AG08396 (cell line): ENCODE measurements around the gene HIPK2.

Source experiments
- DNase-seq: peaks from one replicate; pipeline ENCODE4 v3.0.0; 2012; ENCODE audit warnings: low spot score, mixed read lengths

The HIPK2 gene

DNA sequence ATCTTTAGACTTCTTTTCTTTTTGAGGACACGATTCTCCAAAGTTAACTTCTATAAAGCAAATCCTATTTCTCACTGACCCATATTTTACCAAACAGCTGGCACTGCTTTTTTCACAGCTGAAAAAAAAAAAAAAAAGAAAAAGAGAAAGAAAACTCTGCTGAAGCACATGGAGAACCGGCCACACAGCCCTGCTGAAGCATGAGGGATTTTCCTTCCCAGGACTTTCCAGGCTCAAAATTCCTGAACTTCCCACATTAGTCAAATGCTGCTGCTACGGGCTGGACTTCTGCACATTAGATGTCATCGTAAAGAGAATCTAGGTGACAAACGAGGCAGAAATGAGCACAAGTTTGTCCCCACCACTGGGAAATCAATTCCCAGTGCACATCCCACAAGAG, 25.2 kb downstream of the HIPK2 start:
- no peak for DNase-seq

DNA sequence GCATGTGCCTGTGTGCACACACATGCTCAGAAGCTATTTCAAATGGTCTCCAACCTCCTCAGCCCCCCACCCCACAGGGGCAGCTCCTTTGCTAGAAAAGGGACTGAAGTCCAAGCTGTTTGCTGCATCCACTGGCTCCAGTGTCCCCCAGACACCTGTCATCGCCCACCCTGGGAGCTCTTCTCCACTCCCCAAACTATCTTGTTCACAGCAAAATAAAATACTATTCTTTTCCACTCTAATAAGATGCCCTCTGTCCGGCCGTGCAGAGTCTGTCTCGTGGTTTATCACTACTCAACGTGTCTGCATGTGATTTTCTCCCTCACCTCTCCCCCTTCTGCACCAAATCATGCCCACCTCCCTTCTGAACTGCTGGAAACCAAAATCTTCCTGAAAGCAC, 25.6 kb downstream of the HIPK2 start:
- DNase-seq = no peak

DNA sequence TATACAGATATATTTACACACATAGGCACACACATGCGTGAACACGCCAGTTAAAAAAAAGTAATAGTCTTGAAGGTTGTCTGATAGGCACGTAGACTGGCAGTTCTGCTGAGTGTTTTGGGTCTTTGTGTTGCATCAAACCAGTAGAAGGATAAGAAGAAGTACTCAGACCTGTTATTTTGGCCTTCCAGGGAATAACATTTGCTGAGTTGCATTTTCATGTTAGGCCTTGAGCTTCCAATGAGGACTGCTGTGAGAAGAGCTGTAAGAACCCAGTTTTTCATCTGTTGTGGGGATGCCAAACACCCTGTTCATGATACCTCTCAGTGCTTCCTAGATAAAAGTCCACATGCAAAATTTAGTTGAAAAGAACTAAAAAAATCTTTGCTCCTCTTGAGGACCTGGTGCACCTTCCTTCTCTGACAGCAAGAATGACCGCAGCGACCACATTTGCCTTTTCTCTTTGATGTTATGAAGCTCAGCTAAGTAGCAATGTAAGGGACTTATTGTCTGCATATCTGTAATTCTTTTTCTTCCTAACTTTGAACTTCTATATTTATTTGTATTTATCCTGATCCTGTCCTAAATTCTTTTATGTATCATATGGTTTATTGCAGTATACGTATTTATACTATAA, 27.2 kb downstream of the HIPK2 start:
- DNase-seq = no peak

DNA sequence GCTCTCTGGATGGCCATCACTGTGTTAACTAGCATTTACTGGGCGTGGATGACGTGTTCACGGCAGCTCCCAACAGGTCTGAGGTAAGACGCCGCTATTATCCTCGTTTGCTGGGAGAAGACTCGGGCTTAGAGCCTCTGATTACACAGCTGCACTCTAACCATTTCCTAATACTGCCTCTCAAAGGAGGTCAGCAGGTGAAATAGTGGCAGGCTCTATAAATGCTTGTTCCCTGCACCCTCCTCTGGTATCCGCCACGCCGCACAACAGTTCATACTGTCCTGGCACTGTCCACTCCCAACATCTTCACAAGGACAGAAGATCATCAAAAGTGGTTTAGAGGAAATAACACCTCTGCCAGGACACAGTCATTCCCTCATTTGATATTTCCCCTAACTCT, 28.3 kb downstream of the HIPK2 start:
- DNase-seq = no peak

DNA sequence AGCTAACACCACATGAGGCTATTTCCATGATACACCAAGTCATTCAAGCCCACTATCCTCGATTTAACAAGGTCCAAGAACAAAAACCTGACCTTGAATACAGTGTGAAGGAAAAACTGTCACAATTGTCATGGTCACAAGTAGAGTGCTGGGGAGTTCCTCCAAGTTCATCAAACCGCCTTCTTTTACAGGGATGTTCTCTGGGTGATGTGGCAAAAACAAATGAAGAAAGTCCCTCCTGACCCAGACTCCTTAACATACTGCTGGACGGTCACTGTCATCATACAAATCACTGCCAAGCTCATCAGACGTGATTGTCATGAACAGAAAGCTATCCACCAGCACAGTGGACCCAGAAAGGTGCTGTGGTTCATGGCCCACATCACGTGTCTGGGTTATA, 28.9 kb downstream of the HIPK2 start:
- DNase-seq = no peak

DNA sequence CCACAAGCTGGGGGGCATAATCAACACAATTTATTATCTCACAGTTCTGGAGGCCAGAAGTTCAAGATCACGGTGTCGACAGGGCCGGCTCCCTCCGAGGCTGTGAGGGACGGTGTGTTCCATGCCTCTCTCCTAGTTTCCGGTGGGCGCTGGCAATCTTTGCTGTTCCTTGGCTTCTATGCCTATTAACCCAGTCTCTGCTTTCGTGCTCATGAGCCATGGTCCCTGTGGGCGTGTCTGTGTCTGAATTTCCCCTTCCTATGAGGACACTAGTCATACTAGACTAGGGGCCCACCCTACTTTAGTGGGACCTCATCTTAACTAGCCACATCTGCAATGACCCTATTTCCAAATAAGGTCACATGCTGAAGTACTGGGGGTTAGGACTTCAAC, 29.4 kb downstream of the HIPK2 start:
- DNase-seq = no peak

DNA sequence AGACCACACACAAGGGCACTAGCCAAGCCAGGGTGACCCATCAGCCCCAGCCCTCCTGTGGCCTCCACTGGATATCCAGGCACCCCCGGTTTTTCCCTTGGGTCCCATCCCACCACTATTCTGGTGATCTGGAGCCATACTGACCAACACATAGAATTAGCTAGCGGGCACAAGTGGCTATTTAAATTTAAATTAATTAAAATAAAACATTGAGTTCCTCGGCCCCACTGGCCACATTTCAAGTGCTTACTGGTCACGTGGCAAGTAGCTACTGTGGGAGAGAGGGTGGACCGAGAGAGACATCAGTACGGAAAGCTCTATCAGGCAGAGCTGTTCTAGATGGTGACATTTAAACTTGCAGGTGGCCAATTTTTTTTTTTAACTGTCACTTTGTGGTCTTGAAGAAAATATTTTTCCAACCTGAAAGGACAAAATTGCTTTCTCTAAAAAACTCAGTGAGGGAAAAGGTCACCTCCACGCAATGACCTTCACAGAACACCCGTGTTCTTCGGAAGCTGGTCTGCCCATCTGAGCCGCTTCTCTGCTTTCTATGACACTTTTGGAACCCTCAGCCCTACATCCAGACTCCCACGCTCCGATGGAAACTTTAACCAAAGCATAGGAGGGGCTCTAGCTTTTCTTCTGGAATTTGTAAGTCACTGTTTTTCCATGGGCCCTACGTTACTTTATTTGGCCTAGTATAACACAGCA, 30.0 kb downstream of the HIPK2 start:
- no peak for DNase-seq

DNA sequence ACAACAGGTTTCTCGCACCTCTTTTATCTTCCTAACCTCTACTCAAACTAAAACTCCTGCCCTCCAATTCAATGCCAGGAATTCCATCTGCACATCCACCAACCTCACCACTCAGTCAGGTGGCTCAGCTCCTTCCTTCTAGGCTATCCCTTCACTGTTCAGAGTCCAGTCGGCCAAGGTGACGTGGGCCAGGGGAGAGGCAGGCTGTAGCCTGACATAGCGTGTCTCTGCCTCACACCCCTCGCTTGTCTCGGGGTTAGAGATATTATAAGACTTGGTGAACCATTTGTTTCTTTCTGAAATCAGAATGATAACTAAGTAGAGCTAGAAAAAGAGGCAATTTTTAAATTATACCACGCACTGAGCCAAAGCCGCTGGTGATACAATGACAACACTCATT, 31.1 kb downstream of the HIPK2 start:
- DNase-seq = no peak

DNA sequence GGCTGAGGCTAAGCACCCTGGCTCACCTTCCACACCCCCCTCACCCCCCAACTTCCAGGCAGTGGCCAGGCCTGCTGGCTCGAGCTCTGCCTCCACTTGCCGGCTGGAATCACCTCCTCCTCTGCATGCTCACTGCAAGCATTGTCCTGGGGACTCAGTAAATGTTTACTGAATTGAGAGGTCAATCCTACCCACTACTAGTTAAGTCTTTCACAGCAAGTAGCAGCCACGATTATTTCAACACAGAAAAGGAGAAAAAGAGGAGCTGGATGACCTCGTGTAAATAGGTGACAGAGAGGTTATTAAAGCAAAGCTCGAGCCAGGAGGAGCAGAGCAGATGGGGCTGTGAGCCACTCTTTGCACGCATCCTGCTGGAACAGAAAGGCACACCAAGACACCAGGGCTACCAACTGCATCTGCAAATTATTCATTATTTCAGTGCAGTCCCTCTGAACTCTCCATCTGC, 32.1 kb downstream of the HIPK2 start:
- DNase-seq = no peak

DNA sequence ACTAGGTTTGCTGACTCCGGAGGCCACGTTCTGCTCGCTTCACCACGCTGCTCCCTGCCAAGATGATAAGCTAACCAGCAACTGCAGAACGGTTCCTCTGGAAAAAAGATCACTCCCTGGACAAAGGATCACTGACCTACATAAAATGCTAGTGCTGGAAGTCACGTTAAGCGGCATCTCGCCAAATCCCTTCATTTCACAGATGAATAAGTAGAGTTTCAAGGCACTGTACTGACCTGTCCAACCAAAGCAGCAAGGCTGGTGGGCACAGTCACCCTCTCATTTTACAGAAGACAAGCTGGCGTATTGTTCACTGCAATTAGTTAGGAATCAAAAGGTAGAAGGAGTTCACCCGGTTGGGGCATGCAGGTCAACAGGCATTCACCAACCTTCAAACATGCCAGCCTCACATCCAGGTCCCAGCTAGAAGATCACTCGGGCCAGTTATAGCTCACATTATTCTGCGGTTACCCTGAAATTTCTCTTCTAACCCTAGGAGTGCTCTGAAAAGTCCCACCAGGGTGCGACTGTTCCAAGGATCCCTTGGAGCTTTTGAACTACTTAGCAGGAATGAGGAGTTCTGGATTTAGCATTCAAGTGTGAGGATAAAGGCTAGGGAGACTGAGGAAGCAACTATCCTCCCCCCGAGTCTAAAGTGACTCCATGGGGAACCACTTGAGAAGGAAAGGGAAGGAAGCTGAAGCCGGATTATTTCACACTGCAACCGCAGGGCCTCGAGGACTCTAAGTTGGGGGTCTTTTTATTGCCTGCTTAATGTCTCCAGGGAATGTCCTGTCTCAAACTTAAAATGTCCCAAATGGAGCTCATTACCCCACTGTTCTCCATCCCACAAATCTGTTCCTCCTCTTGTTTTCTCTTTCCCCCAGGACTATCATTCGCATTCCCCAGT, 32.8 kb downstream of the HIPK2 start:
- no peak for DNase-seq

DNA sequence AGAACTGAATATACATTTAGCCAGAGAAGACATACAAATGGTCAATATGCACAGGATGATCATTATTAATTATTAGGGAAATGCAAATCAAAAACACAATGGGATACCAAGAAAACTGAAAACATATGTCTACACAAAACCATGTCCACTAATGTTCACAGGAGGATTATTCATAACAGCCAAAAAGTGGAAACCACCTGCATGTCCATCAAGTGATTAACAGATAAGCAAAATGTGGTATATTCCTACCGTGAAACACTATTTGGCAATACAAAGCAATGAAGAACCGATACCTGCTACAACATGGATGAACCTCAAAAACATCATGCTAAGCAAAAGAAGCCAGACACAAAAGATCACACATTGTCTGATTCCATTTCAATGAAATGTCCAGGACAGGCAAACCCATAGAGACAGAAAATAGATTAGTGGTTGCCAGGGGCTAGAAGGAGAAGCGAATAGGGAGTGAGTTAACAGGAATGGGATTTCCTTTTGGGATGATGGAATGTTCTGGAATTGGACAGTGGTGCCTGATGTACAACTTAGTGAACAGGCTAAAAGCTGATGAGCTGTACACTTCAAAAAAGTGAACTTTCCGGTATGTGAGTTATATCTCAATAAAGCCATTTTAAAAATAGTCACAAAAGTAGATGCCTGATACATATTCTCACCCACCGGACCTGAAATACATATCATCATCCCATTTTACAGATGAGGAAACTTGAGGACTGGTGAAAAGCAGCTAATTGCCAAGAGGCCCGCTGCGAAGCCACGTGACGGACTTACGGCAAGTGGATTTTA, 33.6 kb downstream of the HIPK2 start:
- DNase-seq = no peak

DNA sequence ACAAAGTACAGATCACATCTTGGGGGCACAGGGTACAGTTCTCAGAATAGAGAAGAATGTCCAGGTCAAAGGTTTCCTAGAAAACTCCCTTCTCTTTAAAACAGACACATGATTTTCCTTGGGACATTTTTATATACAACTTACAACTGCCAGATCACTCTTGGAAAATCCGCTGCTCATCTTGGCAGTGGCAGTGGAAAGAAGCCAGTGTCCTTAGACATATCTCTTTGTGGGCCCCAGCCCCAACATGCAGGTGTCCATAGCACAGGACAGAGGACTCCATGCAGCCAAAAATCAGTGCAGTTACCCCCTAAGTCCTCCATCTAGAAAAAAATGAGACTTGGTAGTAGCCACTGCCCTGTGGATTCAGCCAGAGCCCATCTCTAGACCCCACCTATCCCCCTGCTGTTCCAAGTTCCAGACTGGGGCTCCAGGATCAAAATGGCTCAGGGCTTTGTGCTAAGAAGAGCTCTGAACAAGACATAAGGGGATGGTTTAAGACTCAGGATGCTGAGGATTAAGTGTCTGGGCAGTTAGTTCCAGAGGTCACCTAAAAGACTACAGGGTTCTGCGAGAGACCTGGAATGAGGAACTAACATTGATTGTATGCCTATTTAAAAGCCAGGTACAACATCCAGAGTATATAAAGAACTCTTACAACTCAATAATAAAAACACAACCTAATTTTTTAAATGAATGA, 34.4 kb downstream of the HIPK2 start:
- DNase-seq = no peak

DNA sequence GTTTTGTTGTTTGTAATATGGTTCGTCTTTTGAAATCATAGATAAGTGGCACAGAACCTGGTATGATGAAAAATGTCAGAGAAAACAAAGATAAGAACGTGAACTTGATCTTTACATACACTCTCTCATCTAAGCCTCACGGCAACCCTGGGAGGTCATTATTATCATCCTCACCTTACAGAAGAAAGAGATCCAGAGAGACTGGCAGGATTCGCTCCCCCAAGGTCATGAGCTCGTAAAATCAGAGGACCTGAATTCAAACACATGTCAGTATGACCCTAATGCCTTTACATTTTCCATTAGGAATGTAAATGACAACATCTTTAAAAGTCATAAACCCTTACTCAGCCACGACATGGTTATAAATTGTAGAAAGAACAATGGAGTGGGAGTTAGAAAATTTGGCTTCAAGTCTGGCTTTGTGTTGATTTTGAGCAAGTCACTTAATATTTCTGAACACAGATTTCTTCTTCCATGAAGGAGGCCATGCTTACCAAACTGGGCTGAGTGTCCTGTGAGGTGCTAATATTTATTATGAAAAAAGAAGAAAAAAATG, 35.9 kb downstream of the HIPK2 start:
- DNase-seq = no peak

DNA sequence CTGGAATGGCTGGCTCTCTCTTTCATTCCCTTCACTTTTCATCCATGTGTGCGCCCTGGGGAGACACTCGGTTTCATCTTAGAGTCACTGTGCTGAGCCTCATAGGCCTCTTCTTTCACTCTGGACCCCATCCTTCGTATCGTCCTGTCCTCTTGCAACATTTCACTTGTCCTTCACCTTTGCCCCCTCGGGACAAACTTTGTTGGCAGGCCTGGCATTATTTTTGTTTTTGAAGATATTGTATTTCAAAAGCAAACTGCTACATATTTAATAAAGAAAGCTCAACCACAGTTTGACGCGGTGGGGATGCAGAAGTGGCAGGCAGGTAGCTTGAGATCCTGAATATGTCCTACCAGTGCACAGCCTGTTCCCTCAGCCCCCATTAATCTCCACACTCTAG, 36.6 kb downstream of the HIPK2 start:
- no peak for DNase-seq

DNA sequence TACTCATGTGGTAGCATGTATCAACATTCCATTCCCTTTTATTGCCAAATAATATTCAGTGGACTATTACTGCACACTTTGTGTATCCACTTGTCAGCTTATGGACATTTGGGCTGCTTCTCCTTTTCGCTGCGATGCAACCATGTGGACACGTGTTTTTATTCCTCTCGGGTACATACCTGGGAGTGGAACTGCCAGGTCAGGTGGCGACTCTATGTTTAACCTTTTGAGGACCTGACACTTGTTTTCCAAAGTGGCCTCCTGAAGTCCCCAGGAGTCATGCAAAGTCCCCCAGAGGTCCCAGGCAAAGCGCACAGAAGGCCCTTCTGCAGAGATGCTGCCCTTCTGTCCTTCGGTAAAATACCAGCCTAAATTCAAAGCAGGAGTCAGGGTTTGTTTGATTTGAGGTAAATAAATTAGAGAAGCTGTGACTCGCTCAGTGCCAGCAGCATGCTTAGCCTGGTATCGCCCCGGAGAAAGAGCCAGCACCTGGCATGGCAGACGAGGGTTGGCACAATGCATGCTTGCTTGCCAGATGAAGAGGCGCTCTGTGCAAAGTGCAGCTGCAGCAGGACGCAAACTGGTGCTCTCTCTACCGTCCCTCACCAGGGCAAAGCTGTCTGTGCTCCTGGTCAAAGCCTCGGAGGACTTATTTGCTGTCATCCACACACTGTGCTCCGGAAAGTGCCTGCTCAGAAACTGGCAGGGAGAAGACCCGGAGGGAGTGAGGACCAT, 37.8 kb downstream of the HIPK2 start:
- DNase-seq = no peak

DNA sequence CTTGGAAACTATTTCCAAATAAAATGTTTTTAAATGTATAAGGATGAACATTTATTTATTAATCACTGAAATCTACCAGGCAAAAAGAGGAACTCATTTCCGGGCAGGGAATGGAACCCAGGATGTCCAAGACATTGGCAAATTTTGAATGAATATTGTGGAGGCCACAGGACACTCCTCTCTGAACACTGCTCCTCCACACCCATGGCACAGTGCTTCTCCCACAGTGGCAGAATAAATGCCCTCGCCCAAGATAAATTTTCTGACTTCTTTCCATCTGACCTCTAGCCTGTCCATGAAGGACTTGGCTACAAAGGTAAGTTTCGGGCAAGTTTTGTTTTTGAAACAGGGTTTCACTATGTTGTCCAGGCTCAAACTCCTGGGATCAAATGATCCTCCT, 39.0 kb downstream of the HIPK2 start:
- DNase-seq = no peak

DNA sequence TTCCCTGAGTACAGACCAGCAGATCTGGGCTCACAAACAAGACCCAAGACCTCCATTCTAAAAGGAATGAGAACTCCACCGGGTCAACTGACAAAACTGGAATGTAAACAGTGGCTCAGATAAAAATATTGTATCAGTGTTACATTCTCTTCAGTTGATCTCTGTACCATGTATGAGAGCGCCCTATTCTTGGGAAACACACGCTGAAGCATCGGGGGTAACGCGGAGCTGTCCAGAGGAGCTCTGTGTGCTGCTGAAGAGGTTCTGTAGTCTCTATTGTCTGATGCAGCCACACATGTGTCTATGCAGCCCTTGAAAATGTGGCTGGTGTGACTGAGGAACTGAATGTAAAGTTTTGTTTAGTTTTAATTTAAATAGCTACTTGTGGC, 39.7 kb downstream of the HIPK2 start:
- no peak for DNase-seq

DNA sequence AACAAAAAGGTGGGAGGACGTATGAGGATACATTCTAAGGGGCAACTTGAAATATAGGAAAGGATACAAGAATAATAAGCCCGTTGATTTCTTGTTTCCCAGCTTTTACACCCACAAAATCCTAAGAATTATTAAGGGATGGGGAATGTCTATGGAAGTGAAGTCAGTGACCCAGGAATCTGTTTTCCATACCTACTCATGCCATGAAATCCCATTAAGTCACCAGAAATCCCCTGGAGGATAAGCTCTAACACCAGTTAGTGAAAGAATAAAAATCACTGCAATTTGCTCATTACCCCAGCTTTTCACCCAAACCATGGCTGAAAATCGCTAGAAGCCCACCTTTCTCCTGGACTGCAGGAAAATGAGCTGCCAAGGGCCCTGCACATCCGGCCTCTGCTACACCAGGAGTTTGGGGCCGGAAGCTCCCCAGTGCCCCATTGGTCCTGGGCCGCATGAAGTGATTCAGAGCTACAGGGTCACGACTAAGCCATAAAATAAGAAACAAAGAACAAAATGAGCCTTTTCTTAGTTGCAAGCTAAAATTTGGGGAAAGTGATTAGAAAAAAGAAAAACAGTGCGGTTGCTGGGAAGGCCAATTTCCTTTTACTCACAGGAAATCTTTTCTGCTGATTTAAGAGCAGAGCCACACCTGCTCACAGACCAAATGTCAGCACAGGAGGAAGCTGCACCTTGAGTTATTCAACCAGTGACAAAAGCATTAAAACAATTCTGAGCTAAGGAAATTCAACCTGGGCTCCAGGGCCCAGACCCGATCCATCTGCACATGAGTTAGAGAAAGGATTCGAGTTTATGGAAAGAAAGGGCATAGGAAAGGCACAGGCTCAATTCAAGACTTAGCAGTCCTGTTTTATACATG, 40.3 kb downstream of the HIPK2 start:
- DNase-seq = no peak

DNA sequence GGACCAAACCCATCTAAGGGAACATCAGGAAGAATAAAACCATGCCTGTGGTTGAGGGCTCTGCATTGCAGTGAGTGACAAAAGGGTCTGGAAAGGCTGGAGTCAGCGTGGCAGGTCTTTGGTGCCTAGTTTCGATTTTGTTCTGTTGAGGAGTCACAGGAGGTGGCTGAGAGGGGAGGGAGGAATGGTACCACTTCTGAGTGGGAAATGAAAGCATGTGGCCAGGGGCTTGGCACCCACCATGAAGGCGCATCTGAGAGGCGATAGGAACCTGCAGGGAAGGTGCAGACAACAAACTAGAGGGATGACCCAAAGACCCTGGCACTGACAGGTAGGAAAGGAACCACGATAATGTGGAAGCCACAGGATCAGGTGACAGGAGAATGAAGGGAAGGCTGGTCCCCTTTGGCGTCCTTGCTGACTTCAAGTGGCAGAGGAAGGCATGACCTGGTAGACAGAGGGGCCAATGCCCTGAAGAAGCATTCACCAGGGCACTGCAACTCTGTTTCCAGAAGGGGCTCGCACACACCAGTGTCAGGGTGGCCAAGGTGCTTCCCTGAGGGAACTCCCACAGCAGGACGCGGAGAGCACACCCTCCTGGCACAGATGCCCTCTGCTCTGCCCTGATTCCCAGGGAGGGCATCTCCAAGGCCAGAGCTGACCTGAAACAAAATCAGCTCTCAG, 41.7 kb downstream of the HIPK2 start:
- DNase-seq = no peak
